Germinal center (tissue), 1 donor: ENCODE data around the gene SRP54.
"Not testable (repeated sequence)": the region's sequence is repeated elsewhere in the genome, so short reads cannot be mapped to it uniquely, and the experiment has no call there.

Source experiments
- DNase-seq: peaks from one replicate; pipeline ENCODE4 v3.0.0; 2012; ENCODE audit warnings: mixed read lengths, low spot score

Gene SRP54

DNA sequence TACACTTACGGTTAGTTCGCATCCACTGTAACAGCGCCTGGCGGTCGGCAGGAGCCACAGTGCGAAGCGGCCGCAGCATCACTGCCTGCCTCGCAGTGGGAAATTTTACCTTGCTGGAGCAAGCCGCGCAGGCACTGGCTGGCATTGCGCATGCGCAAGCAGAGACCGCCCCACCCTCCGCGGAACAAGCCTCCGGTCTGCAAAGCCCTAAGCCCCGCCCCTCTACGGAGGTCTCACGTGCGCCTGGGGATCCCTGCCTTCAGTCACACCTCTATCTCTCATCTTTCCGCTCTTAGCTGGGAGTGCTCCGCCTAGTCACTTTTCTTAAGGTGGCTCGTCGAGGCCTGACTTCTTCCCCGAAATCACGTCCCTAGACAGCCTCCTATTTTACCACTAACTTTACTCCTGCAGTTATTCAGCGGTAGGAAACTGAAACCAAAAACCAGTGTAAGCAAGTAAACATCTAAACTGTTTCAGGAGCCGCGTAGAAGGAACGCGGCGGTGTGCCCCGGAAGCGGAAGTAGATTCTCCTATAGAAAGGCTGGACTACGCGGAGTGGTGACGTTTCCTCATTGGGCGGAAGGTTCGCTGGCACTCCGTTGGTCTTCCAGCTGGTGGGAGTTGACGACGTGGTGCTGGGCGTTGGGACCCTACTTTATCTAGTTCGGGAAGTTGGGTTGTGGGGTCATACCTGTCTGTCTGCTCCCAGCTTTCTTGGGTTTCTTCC lies at the start of gene SRP54:
SRP54 (plus strand) TSS at position 572 of the 727 bp plus-strand sequence. CDS start 13,718 bp downstream, outside the sequence.
- DNase-seq: peak; percentile 98

GRCh38 chr14:34933301-34933700 lies 49.5 kb upstream of the SRP54 start:
- DNase-seq: no peak

DNA sequence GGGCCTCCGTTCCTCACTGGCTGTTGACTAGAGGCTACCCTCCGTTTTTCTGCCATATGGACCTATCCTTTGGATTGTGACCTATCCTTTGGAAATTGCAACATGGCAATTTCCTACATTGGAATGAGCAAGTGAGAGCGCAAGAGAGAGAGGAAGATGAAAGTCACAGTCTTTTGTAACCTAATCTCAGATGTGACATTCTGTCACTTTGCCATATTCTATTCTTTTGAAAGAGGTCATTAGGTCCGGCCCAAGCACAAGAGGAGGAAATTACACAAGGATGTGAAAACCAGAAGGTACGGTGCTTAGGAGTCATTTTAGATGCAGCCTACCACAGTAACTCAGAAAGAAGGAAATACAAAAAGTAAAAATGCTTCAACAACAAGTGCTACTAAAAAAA lies 47.3 kb upstream of the SRP54 start:
- DNase-seq: no peak

GRCh38 chr14:34937442-34937841 lies 45.4 kb upstream of the SRP54 start:
- no peak for DNase-seq

DNA sequence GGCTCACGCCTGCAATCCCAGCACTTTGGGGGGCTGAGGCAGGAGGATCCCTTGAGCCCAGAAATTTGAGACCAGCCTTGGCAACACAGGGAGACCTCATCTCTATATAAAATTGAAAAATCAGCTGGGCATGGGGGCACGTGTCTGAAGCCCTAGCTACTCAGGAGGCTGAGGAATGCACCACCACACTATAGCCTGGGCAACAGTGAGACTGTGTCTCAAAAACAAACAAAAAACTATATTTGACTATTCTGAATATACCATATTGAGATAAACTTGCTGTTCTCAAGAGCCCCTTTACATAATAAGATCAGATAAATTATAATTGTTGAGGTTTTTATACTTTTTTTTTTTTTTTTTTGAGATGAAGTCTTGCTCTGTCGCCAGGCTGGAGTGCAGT lies 44.9 kb upstream of the SRP54 start:
- no peak for DNase-seq

DNA sequence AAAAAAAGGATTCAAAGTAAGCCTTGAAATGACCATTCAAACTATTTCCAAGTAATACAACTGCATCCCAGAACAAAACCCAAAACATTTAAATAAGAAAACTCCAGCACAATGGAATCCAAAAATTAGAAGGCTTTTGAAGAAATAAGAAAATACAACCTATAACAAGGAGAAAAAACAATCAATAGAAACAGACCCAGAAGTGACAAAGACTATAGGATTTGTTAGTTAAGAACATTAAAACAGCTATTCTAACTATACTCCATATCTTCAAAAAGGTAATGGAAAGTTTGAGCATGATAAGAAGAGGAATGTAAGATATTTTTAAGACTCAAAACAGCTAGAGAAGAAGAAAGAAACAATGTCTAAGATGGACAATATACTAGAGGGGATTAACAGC lies 39.3 kb upstream of the SRP54 start:
- no peak for DNase-seq

- DNase-seq: no peak
Observed at GRCh38 chr14:34944744-34945143, 38.0 kb upstream of the SRP54 start.

GRCh38 chr14:34946699-34947098 lies 36.1 kb upstream of the SRP54 start:
- no peak for DNase-seq

DNA sequence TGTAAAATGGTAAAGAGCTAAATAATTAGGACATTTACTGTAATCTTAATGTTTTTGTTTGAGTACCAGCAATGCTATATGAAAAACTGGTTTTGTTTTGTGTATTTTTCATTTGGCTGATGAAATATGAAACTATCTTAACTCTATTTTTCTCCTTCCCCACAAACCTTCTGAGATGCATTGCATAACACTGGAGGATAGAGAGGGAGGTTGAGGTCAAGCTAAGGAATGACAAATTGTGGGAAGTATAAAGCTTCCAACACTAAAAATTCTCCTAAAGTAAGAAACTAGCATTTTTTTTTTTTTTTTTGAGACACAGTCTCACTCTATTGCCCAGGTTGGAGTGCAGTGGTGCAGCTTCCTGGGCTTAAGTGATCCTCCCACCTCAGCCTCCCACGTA lies 31.5 kb upstream of the SRP54 start:
- DNase-seq: no peak

GRCh38 chr14:34956931-34957330 lies 25.9 kb upstream of the SRP54 start:
- DNase-seq: no peak

GRCh38 chr14:34957771-34958286 lies 25.0 kb upstream of the SRP54 start:
- DNase-seq: no peak

DNA sequence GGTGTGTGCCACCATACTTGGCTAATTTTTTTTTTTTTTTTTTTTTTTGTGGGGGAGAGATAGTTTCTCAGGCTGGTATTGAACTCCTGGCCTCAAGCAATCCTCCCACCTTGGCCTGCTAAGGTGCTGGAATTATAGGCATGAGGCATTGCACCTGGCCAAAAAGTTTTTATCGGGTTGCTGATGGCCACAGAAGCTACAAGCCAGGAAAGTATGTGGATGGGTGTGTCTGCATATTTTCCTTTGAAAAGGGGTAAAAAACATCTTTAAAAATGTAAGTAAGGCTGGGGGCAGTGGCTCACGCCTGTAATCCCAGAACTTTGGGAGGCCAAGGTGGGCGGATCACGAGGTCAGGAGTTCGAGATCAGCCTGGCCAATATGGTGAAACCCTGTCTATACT lies 20.7 kb upstream of the SRP54 start:
- DNase-seq: not testable (repeated sequence)

GRCh38 chr14:34964977-34965764 lies 17.6 kb upstream of the SRP54 start:
- no peak for DNase-seq

DNA sequence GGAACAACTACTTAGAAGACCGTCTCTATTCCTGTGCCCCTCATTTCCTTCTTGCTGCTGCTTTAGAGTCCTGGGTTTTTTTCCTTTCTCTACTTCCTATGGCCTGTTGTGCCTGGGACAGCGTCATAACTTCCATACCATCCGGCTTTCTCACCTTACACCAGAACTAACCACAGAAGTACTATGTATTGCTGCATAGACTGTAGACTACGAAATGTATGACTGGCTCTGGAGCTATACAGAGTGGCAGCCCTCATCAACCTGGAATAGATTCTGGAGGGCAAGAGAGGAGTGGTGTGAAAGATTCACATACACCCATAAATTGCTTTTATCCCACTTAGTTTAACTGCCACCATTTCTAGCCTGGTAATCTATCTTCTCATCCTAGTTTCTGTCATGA lies 16.9 kb upstream of the SRP54 start:
- DNase-seq: no peak

GRCh38 chr14:34966413-34966812 lies 16.4 kb upstream of the SRP54 start:
- no peak for DNase-seq

GRCh38 chr14:34970665-34971064 lies 12.1 kb upstream of the SRP54 start:
- DNase-seq: no peak

- no peak for DNase-seq
Observed at GRCh38 chr14:34971381-34971780, 11.4 kb upstream of the SRP54 start.

DNA sequence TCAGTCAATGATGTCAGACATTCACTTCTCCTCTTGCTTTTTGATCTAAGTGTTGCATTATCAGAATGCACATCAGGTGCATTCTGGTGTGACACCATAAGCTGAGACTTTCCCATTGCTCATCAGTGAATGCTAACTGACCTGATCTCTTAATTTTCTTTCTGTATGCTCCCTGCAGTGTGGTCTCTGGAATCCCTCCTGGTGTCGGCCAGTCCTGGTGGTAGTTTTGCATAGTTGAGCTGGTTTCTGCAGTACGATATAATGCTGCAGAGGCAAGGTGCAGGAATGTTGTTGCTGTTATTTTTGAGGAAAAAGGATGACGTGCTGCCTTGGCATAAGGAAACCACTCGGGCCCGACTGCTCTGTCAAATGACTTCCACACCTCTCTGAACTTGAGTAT lies 11.0 kb upstream of the SRP54 start:
- DNase-seq: no peak

DNA sequence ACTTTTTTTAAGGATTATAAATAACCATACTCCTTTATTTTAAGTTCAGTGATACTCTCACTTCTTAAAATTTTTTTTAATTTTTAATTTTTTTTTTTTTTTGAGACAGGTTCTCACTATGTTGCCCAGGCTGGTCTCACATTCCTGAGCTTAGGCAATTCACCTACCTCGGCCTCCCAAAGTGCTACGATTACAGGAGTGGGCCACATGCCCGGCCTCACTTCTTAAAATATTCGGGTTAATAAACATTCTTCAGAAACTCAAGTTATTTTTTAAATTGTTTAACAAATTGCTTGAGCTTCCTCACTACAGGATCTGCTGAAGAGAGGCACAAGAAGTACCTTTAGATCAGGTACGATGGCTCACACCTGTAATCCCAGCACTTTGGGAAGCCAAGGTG lies 4.3 kb upstream of the SRP54 start:
- DNase-seq: no peak

GRCh38 chr14:34980337-34980900 lies 2.4 kb upstream of the SRP54 start:
- no peak for DNase-seq

GRCh38 chr14:34981743-34982420 lies 910 bp upstream of the SRP54 start:
- DNase-seq: peak; percentile 10

DNA sequence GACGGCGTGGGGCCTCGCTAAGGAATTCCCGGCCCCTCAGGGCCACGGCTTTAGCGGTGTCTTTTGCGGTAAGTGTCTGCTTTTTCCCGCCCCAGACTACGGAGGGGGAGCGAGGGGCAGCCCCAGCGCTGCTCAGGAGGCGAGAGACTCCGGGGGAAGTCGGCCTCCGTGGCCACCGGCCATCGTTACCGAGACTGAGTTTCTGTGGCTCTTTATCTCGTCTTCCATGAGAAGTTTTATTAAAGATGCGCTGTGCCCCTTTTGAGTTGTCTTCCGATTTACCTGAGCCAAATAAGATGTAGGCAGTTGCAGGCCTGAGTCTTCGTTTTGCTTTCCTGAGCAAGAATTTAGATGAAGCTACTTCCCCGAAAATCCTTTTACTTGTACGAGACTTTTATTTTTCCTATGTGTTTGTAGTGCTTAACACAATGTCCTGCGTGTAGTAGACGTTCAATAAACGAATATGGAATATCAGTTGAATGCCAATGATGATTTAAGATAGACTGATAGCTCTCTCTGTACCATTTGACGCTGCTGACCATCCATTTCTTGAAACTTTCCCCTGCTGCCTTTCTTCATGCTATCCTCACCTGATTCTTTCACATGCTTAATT lies 462 bp downstream of the SRP54 start:
- DNase-seq: no peak
